HEK293 (cell line): ENCODE results near the gene ACVR2A.

Source experiments
- CTCF ChIP-seq: fragments of 450-650 bp; formaldehyde crosslinking; IDR thresholded peaks from 2 replicates; pipeline ENCODE4 v1.5.1; 2016; ENCODE audit warnings: missing biosample characterization, missing genetic modification characterization
- GLIS2 ChIP-seq: fragments of 450-650 bp; formaldehyde crosslinking; IDR thresholded peaks from 2 replicates; pipeline ENCODE4 v1.5.1; 2016; ENCODE audit warnings: missing biosample characterization, missing genetic modification characterization
- YY1 ChIP-seq: fragments of 450-650 bp; formaldehyde crosslinking; IDR thresholded peaks from 2 replicates; pipeline ENCODE4 v1.5.1; 2018; ENCODE audit warnings: missing biosample characterization, missing genetic modification characterization
- ZBTB48 ChIP-seq: fragments of 450-650 bp; formaldehyde crosslinking; IDR thresholded peaks from 2 replicates; pipeline ENCODE4 v1.5.1; 2016; ENCODE audit warnings: missing biosample characterization, missing genetic modification characterization
- ZBTB6 ChIP-seq: fragments of 450-650 bp; formaldehyde crosslinking; IDR thresholded peaks from 2 replicates; pipeline ENCODE4 v1.5.1; 2017; ENCODE audit warnings: missing biosample characterization, missing genetic modification characterization
- ZNF146 ChIP-seq: fragments of 450-650 bp; formaldehyde crosslinking; IDR thresholded peaks from 2 replicates; pipeline ENCODE4 v1.5.1; 2016; ENCODE audit warnings: missing biosample characterization, missing genetic modification characterization
- ZNF175 ChIP-seq: fragments of 450-650 bp; formaldehyde crosslinking; IDR thresholded peaks from 2 replicates; pipeline ENCODE4 v1.5.1; 2016; ENCODE audit warnings: missing biosample characterization, missing genetic modification characterization
- ZNF843 ChIP-seq: fragments of 450-650 bp; formaldehyde crosslinking; IDR thresholded peaks from 2 replicates; pipeline ENCODE4 v1.5.1; 2016; ENCODE audit warnings: missing biosample characterization, missing genetic modification characterization
- TF ChIP-seq, protein P1 (sequence below): fragments of 450-650 bp; formaldehyde crosslinking; IDR thresholded peaks from 2 replicates; pipeline ENCODE4 v1.5.1; 2016; ENCODE audit warnings: missing biosample characterization, missing genetic modification characterization, low read depth

GRCh38 chr2:147855316-147855715 is 10.5 kb downstream of the ACVR2A start:
- TF ChIP-seq ZNF843 (tag by site-specific recombination) (no peak), YY1 (tag by site-specific recombination) (no peak), GLIS2 (tag by site-specific recombination) (no peak), CTCF (tag by site-specific recombination) (no peak), ZBTB48 (tag by site-specific recombination) (no peak), ZNF175 (tag by site-specific recombination) (no peak), ZBTB6 (tag by site-specific recombination) (no peak), ZNF146 (tag by site-specific recombination) (no peak)
- TF ChIP-seq, protein P1, sequence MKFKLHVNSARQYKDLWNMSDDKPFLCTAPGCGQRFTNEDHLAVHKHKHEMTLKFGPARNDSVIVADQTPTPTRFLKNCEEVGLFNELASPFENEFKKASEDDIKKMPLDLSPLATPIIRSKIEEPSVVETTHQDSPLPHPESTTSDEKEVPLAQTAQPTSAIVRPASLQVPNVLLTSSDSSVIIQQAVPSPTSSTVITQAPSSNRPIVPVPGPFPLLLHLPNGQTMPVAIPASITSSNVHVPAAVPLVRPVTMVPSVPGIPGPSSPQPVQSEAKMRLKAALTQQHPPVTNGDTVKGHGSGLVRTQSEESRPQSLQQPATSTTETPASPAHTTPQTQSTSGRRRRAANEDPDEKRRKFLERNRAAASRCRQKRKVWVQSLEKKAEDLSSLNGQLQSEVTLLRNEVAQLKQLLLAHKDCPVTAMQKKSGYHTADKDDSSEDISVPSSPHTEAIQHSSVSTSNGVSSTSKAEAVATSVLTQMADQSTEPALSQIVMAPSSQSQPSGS, result no peak
